ENCODE measurements around the gene TMEM175.
"Not testable (repeated sequence)": the region's sequence is repeated elsewhere in the genome, so short reads cannot be mapped to it uniquely, and the experiment has no call there.

The TMEM175 gene

GRCh38 chr4:973431-974397 lies 41.5 kb downstream of the TMEM175 start, which contains the start of gene DGKQ:
Gene DGKQ, minus strand, starts transcription at chr4:973569. Its CDS starts 87 bp downstream, at chr4:973482.
- DNase-seq, result peak; percentile 88

DNA sequence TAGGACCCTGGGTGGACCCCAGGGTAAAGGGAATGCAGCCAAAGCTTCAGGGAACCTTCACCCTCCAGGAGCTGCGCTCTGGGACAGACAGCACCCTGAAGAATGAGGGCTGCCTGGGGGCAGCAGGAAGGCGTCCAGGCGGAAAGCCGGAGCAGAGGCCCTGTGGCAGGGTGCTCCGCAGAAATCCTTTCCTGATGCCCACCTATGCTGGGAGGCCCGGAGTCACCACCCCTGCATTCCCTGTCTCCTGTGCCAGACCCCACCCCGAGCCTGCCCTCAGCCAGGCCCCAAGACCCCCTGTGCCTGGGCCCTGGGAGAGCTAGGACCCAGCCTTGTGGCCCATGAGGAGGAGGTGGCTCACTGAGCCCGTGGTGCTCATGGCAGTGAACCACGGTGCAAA lies 42.4 kb downstream of the TMEM175 start:
- no peak for DNase-seq

DNA sequence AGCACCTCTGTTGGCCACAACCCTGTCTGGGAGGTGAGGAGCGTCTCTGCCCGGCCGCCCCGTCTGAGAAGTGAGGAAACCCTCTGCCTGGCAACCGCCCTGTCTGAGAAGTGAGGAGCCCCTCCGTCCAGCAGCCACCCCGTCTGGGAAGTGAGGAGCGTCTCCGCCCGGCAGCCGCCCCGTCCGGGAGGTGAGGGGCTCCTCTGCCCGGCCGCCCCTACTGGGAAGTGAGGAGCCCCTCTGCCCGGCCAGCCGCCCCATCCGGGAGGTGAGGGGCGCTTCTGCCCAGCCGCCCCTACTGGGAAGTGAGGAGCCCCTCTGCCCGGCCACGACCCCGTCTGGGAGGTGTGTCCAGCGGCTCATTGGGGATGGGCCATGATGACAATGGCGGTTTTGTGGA lies 43.8 kb downstream of the TMEM175 start:
- not testable (repeated sequence) for DNase-seq

DNA sequence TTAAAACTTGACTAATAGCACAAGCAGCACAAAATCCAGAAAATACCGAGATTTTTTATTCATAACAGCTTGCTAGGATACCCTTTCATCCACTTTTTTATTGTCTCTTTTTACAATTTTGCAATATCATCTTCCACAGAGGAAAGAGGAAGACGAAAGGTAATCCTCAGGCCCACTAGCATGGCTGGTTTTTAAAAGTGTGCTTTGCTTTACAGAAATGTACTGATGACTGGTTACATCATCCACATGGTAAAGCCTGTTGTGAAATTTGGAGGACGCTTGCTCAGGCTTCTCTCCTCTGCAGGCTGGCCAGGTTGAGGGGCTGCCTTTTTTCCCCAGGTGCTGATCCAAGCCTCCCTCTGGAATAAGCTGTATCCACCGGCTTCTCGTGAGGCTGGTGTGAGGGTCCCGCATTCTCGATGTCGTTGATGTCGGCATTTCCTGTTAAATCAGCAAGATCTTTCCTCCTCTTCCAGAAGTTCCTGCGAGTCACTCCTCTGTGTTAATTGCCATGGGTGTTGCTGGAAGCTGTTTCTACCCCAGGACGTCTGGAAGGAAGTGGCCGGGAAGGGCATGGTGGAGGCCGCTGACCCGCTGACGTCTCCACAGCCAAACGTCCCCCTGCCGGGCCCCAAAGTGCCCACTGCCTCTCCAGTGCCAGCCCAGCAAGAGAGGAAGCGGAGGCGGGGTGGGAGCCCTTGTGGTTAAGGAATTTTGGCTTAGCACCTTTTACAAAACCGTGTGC lies 46.9 kb downstream of the TMEM175 start:
- DNase-seq, result no peak

DNA sequence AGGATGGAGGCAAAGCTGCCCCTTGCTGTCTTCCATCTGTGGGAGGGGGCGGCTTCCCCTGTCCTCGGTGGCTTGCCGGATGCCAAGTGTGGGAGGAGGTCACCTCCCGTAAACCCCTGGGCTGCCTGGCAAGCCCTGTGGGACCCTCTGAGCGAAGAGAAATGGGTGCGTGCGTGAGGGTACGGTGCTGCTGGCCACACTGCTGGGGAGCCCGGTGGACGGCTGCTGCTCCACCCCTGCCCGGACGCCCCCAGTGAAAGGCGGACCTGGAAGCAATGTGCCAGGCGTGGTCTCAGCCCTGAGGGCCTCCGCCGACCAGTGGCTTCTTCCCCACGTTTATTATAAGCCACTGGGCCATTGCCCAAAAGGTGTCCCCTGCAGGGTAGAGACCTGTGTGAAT lies 50.0 kb downstream of the TMEM175 start:
- no peak for DNase-seq

DNA sequence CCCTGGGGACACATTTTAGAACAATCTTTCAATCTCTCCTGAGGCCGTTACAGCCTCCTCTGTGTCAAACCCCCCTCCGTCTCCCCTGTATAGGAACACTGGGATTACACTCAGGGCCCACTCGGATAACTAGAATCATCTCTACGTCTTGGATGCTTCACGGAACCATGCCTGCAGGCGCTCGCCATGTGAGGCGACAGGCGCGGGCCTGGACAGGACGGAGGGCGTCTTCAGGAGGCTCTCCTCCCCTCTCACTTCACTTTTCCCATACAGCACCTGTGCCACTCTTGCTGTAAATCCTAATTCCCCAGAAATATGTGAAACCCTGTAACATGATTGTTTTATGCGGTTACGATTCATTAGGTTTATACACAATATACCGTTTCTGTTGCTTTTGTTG lies 50.6 kb downstream of the TMEM175 start:
- no peak for DNase-seq

GRCh38 chr4:984336-985054 lies 52.2 kb downstream of the TMEM175 start:
- no peak for DNase-seq

GRCh38 chr4:985123-985830 lies 53.0 kb downstream of the TMEM175 start:
- DNase-seq, result peak; percentile 62

DNA sequence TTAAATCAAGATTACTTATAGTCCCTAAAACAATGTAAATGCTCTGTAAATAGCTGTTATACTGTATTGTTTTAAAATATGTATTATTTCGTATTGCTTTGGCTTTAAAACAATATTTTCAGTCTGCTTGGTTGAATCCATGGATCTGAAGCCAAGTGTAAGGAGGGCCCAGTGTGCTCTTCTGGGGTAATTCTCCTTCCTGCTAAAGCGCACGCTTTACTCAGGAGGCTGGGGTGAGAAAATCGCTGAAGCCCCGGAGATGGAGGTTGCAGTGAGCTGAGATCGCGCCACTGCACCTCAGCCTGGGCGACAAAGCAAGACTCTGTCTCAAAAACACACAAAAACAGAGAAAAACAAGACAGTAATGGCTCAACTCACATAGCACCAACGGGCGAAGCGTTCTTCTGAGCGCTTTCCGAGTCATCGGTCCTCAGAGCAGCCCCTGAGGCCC lies 54.2 kb downstream of the TMEM175 start:
- no peak for DNase-seq

DNA sequence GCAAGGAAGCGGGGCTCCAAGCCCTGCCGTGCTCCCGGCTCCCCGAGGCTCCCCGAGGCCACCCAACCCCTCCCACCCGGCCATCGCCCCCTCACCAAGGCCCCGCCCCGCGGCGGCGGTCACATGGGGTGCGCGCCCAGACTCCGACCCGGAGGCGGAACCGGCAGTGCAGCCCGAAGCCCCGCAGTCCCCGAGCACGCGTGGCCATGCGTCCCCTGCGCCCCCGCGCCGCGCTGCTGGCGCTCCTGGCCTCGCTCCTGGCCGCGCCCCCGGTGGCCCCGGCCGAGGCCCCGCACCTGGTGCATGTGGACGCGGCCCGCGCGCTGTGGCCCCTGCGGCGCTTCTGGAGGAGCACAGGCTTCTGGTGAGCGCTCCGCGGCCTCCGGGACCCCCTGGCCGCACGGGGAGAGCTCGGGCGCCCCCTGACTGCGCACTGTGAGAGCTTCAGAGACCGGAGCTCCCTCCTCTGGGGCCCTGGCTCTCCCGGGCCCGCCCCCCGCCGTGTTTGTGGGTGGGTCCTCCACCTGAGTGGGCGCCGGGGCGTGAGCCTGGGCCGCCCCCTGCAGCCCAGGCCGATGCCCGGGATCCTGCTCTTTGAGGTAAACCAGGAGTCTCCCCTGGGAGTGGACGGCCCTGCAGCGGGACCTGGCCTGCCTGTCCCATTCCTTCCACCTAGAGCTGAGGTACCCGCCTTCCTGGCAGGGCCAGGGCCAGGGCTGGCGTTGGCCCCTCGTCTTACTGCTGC lies 54.8 kb downstream of the TMEM175 start, which contains the start of gene IDUA:
IDUA (plus strand) TSS at position 166 of the 745 bp plus-strand sequence; CDS start at position 207, 41 bp downstream.
- peak; percentile 84 for DNase-seq

DNA sequence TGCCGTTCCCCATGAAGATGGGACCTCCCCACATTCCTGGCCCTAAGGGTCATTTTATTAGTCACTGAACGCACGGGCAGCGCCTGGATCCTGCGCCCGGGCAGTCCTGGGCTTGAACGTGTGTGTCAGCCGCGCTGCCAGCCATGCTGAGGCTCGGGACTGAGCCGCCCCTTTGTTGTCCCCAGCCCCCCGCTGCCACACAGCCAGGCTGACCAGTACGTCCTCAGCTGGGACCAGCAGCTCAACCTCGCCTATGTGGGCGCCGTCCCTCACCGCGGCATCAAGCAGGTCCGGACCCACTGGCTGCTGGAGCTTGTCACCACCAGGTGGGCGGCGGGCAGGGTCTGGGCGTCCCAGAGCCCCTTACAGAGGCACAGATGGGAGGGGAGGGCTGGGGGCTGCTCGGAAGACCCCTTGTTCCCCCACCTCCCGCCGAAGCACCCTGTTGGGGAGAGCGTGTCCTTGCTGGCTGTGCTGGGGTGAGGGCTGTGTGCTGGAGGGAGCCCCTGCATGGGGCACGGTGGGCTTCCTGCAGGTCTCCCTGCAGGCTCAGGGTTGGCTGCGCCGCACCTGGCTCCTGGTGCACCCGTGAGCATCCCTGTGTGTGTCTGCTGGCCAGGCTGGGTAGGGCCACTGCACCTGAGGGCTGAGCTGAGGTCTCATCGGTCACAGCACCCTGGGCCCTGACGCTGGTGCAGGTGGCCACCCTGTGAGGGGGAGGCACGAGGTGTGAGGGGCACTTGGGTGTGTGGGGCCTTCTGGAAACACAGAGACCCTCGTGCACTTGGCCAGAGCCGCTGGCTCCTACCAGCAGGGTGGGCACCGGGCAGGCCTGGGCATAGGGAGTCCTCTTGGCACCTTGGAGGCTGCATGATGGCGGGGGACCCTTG lies 55.6 kb downstream of the TMEM175 start:
- no peak for DNase-seq

DNA sequence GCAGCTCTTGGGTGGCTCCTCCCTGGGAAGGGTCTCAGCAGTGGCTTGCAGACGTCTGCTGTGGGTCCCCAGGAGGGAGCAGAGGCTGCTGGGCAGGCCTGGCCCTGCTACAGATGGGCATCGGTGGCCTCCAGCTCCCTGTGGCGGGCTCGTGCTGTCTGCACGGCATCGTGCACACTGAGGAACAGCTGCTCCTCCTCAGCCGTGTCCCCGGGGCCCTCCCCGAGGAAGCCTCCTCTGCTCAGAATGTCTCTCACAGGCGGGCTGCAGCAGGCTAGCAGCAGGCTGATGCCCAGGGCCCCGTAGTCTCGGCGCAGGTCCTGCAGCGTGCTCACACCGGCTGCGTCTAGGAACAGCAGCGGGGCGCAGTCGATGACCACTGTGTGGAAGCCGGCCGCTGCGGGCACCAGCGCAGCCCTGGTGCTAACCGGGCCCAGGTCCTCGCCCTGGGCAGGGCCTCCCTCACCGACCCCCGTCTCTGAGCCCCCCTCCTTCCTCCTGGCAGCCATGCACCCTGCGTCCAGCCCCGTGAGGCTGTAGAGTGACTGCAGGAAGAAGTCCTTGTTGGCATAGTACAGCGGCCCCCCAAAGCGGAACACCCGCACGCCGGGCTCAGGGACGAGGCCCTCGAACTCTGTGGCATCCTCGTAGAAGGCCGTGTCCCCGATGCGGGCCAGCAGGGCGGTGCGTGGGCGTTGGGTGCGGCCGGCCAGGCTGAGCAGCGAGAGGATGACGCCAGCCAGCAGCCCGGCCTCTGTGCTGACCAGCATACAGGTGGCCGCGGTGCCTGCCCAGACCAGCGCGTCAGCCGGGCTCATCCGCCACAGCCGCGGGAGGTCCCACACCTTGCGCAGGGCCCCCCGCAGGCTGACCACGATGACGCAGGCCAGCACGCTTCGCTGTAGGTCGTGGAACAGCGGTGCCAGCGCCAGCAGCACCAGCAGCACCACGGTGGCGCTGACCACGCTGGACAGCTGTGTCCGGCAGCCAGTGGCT lies 56.8 kb downstream of the TMEM175 start:
- no peak for DNase-seq

GRCh38 chr4:989722-990471 lies 57.6 kb downstream of the TMEM175 start:
- no peak for DNase-seq

- no peak for DNase-seq
These were observed 58.6 kb downstream of the TMEM175 start for GRCh38 chr4:990746-991367.

GRCh38 chr4:991451-992296 lies 59.4 kb downstream of the TMEM175 start:
- DNase-seq, result no peak

DNA sequence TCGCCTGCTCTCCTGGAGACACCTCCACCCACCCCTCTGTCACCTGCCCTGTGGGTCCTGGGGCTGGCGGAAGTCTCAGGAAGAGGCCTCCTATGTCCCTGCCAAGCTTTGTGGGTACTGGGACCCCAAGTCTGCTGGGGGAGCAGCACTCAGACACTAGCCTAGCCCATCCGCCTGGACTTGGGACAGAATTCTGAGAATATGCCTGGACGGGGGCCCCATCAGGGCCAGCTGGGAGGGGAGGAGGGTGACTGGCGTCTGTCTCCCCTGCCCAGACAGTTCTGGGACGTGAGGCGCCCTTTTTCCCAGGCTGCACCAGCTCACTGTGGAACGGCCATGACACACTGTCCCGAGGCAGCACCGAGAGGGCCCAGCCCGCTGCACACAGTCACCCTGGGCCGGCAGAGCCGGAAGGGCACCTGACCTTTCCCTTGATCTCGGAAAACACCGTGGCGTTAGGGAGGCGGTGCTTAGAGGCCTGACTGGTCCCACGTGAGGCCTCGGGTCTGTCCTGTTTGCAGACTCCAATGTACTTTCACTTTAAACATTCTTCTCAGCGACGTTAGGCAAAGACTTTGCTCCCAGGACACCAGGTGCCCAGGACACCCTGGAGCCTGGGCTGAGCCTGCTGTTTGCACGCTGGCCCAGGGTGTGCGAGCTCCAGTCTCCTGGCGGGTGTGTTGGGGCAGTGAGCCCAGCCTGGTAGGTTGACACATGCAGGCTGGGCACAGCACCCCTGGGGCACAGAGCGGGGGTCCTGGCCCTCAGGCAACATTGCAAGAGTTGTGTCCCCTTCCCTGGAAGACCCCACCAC lies 60.2 kb downstream of the TMEM175 start:
- no peak for DNase-seq
